Esophagus squamous epithelium (tissue), 4 donors: Measurements from ENCODE around the gene PRKAA1.

Experiments
- POLR2A ChIP-seq, 4 donors: fragments of 450-650 bp; IDR thresholded peaks; one replicate each; pipeline ENCODE4 v1.6.1; 2017; ENCODE audit warnings: antibody characterized with exemption in 4 of 4, mild to moderate bottlenecking in 4 of 4, moderate library complexity in 3 of 4
- TF ChIP-seq, protein P1 (sequence below), 6 experiments: fragments of 450-650 bp in 4 of 6; fragments of 200-600 bp in 2 of 6; sonication (generic) in 2 of 6; IDR thresholded peaks; one replicate each; pipeline ENCODE4 v1.5.1; 2016 to 2019; ENCODE audit warnings: antibody characterized with exemption in 6 of 6, mild to moderate bottlenecking in 4 of 6, moderate library complexity in 4 of 6

- TF ChIP-seq, protein P1, sequence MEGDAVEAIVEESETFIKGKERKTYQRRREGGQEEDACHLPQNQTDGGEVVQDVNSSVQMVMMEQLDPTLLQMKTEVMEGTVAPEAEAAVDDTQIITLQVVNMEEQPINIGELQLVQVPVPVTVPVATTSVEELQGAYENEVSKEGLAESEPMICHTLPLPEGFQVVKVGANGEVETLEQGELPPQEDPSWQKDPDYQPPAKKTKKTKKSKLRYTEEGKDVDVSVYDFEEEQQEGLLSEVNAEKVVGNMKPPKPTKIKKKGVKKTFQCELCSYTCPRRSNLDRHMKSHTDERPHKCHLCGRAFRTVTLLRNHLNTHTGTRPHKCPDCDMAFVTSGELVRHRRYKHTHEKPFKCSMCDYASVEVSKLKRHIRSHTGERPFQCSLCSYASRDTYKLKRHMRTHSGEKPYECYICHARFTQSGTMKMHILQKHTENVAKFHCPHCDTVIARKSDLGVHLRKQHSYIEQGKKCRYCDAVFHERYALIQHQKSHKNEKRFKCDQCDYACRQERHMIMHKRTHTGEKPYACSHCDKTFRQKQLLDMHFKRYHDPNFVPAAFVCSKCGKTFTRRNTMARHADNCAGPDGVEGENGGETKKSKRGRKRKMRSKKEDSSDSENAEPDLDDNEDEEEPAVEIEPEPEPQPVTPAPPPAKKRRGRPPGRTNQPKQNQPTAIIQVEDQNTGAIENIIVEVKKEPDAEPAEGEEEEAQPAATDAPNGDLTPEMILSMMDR (IDR thresholded peaks at IDR 0.05), result peak; percentile 51 to 80 (median 61)
- peak in 2 of 4 donors; percentile 22 to 59 for TF ChIP-seq POLR2A (IDR thresholded peaks at IDR 0.05)
Measured at GRCh38 chr5:40755407-40756365, 42.5 kb downstream of the PRKAA1 start, which contains the start of gene TTC33.
